WTC11 (cell line): ENCODE measurements around the gene DOCK1. TPM values are rescaled to one million over a fixed set of nuclear protein-coding genes. Genes with fewer than 3 reads are reported as not detected.

ENCODE experiments used
- ATAC-seq: fragments of 200-7000 bp; cut with Tn5 transposase; 2 replicates; pipeline ENCODE4 v1.10.0; 2021; ENCODE audit warnings: mild to moderate bottlenecking, moderate library complexity
- CTCF ChIA-PET: fragments of 300-600 bp; sonication (Branson Sonifier 250); formaldehyde crosslinking; loops from one replicate; lab custom pipeline; 2021; ENCODE audit warnings: antibody characterized with exemption; lab: Charles Lee
- POLR2A ChIA-PET: fragments of 350-600 bp; sonication (Branson Sonifier 250); formaldehyde crosslinking; loops from one replicate; lab custom pipeline; 2021; ENCODE audit warnings: antibody characterized with exemption; lab: Charles Lee
- DNase-seq: peaks from one replicate; pipeline ENCODE4 v3.0.0; 2021; ENCODE audit warnings: low spot score
- H3K27ac Mint-ChIP-seq: 2 replicates; pipeline ENCODE4 v1.8.0; 2021; ENCODE audit warnings: mixed read lengths
- H3K27me3 Mint-ChIP-seq: 2 replicates; pipeline ENCODE4 v1.8.0; 2021; ENCODE audit warnings: low read depth, mild to moderate bottlenecking, moderate library complexity, mixed read lengths
- H3K36me3 Mint-ChIP-seq: 2 replicates; pipeline ENCODE4 v1.8.0; 2021; ENCODE audit warnings: mixed read lengths
- H3K4me1 Mint-ChIP-seq: 2 replicates; pipeline ENCODE4 v1.8.0; 2022; ENCODE audit warnings: mixed read lengths
- H3K4me3 Mint-ChIP-seq: 2 replicates; pipeline ENCODE4 v1.8.0; 2021; ENCODE audit warnings: mild to moderate bottlenecking, moderate library complexity, mixed read lengths
- H3K9me3 Mint-ChIP-seq: 2 replicates; pipeline ENCODE4 v1.8.0; 2021; ENCODE audit warnings: mixed read lengths
- AFF4 ChIP-seq: sonication (generic); formaldehyde crosslinking; IDR thresholded peaks from 2 replicates; pipeline ENCODE4 v1.8.1; 2023; ENCODE audit warnings: mild to moderate bottlenecking, missing genetic modification reagents, borderline replicate concordance
- CREB1 ChIP-seq: sonication (generic); formaldehyde crosslinking; IDR thresholded peaks from 2 replicates; pipeline ENCODE4 v1.8.0; 2023; ENCODE audit warnings: mild to moderate bottlenecking, missing genetic modification reagents
- FOXJ3 ChIP-seq: sonication (generic); formaldehyde crosslinking; IDR thresholded peaks from 2 replicates; pipeline ENCODE4 v1.9.0; 2021; ENCODE audit warnings: missing genetic modification reagents, mild to moderate bottlenecking, borderline replicate concordance
- GRHL2 ChIP-seq: fragments of 250-450 bp; sonication (Bioruptor Pico); IDR thresholded peaks from 2 replicates; pipeline ENCODE4 v1.8.0; 2022; ENCODE audit warnings: mild to moderate bottlenecking, moderate library complexity; ENCODE audit not compliant: insufficient replicate concordance, severe bottlenecking
- JUN ChIP-seq: sonication (generic); formaldehyde crosslinking; IDR thresholded peaks from 2 replicates; pipeline ENCODE4 v1.8.0; 2023; ENCODE audit warnings: mild to moderate bottlenecking, missing genetic modification reagents
- KAT7 ChIP-seq: sonication (generic); formaldehyde crosslinking; IDR thresholded peaks from 2 replicates; pipeline ENCODE4 v1.8.1; 2023; ENCODE audit warnings: missing genetic modification reagents, mild to moderate bottlenecking, borderline replicate concordance
- PREB ChIP-seq: sonication (generic); formaldehyde crosslinking; IDR thresholded peaks from 2 replicates; pipeline ENCODE4 v1.8.1; 2022; ENCODE audit warnings: mild to moderate bottlenecking, missing genetic modification reagents, moderate library complexity, borderline replicate concordance
- PRRX2 ChIP-seq: fragments of 250-450 bp; sonication (Bioruptor Pico); IDR thresholded peaks from 2 replicates; pipeline ENCODE4 v1.8.0; 2021; ENCODE audit warnings: mild to moderate bottlenecking
- SP1 ChIP-seq: sonication (generic); formaldehyde crosslinking; conservative IDR thresholded peaks from 2 replicates; pipeline ENCODE4 v1.8.1; 2022; ENCODE audit warnings: missing genetic modification reagents
- TEAD1 ChIP-seq: sonication (generic); formaldehyde crosslinking; IDR thresholded peaks from 2 replicates; pipeline ENCODE4 v1.8.0; 2022; ENCODE audit warnings: mild to moderate bottlenecking, missing genetic modification reagents
- USF2 ChIP-seq: sonication (generic); formaldehyde crosslinking; IDR thresholded peaks from 2 replicates; pipeline ENCODE4 v1.8.1; 2023; ENCODE audit warnings: mild to moderate bottlenecking, missing genetic modification reagents, moderate library complexity
- ZBTB43 ChIP-seq: sonication (generic); formaldehyde crosslinking; IDR thresholded peaks from 2 replicates; pipeline ENCODE4 v1.8.1; 2023; ENCODE audit warnings: mild to moderate bottlenecking, missing genetic modification reagents
- ZNF121 ChIP-seq: sonication (generic); formaldehyde crosslinking; IDR thresholded peaks from 2 replicates; pipeline ENCODE4 v1.8.0; 2023; ENCODE audit warnings: missing genetic modification reagents
- ZNF138 ChIP-seq: sonication (generic); formaldehyde crosslinking; conservative IDR thresholded peaks from 2 replicates; pipeline ENCODE4 v1.8.1; 2022; ENCODE audit warnings: mild to moderate bottlenecking, moderate library complexity, missing genetic modification reagents
- ZNF317 ChIP-seq: sonication (generic); formaldehyde crosslinking; IDR thresholded peaks from 2 replicates; pipeline ENCODE4 v1.8.1; 2023; ENCODE audit warnings: low read depth, mild to moderate bottlenecking, moderate library complexity, missing genetic modification reagents, borderline replicate concordance
- ZNF396 ChIP-seq: fragments of 250-450 bp; sonication (Bioruptor Pico); IDR thresholded peaks from 2 replicates; pipeline ENCODE4 v1.8.0; 2021; ENCODE audit warnings: mild to moderate bottlenecking, moderate library complexity, borderline replicate concordance
- total RNA-seq: library from RNA; stranded (reverse); gene quantifications from 3 replicates; pipeline ENCODE4 v1.2.3, GENCODE V29; 2021
- TF ChIP-seq, protein P1 (sequence below): sonication (generic); formaldehyde crosslinking; IDR thresholded peaks from 2 replicates; pipeline ENCODE4 v1.8.1; 2022; ENCODE audit warnings: mild to moderate bottlenecking, moderate library complexity, missing genetic modification reagents
- TF ChIP-seq, protein P2 (sequence below): sonication (generic); formaldehyde crosslinking; IDR thresholded peaks from 2 replicates; pipeline ENCODE4 v1.8.1; 2022; ENCODE audit warnings: low read depth, missing genetic modification reagents, borderline replicate concordance
- TF ChIP-seq, protein P3 (sequence below): fragments of 250-450 bp; sonication (Bioruptor Pico); conservative IDR thresholded peaks from 2 replicates; pipeline ENCODE4 v1.9.0; 2021; ENCODE audit warnings: mild to moderate bottlenecking

The DOCK1 gene
- total RNA-seq, 1 experiment from 2014 or later: 52.1 TPM

GRCh38 chr10:127034034-127034633 lies 128.9 kb downstream of the DOCK1 start (continued):
- TF ChIP-seq AFF4 (CRISPR knock-in tag) (no peak), JUN (CRISPR knock-in tag) (no peak), FOXJ3 (CRISPR knock-in tag) (no peak)
- TF ChIP-seq, protein P1, sequence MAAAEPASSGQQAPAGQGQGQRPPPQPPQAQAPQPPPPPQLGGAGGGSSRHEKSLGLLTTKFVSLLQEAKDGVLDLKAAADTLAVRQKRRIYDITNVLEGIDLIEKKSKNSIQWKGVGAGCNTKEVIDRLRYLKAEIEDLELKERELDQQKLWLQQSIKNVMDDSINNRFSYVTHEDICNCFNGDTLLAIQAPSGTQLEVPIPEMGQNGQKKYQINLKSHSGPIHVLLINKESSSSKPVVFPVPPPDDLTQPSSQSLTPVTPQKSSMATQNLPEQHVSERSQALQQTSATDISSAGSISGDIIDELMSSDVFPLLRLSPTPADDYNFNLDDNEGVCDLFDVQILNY: no peak
- TF ChIP-seq, all 79 proteins: peak for 0

GRCh38 chr10:127034790-127035189 lies 129.6 kb downstream of the DOCK1 start:
- TF ChIP-seq SP1 (no peak), ZNF121 (CRISPR knock-in tag) (no peak), ZBTB43 (CRISPR knock-in tag) (no peak), ZNF396 (CRISPR knock-in tag) (no peak), GRHL2 (CRISPR knock-in tag) (no peak), USF2 (CRISPR knock-in tag) (no peak), ZNF317 (CRISPR knock-in tag) (no peak), KAT7 (no peak), ZNF138 (CRISPR knock-in tag) (no peak), PRRX2 (CRISPR knock-in tag) (no peak), PREB (CRISPR knock-in tag) (no peak), JUN (CRISPR knock-in tag) (no peak), TEAD1 (CRISPR knock-in tag) (no peak), CREB1 (no peak)
- TF ChIP-seq, protein P2, sequence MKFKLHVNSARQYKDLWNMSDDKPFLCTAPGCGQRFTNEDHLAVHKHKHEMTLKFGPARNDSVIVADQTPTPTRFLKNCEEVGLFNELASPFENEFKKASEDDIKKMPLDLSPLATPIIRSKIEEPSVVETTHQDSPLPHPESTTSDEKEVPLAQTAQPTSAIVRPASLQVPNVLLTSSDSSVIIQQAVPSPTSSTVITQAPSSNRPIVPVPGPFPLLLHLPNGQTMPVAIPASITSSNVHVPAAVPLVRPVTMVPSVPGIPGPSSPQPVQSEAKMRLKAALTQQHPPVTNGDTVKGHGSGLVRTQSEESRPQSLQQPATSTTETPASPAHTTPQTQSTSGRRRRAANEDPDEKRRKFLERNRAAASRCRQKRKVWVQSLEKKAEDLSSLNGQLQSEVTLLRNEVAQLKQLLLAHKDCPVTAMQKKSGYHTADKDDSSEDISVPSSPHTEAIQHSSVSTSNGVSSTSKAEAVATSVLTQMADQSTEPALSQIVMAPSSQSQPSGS: no peak
- TF ChIP-seq, protein P3, sequence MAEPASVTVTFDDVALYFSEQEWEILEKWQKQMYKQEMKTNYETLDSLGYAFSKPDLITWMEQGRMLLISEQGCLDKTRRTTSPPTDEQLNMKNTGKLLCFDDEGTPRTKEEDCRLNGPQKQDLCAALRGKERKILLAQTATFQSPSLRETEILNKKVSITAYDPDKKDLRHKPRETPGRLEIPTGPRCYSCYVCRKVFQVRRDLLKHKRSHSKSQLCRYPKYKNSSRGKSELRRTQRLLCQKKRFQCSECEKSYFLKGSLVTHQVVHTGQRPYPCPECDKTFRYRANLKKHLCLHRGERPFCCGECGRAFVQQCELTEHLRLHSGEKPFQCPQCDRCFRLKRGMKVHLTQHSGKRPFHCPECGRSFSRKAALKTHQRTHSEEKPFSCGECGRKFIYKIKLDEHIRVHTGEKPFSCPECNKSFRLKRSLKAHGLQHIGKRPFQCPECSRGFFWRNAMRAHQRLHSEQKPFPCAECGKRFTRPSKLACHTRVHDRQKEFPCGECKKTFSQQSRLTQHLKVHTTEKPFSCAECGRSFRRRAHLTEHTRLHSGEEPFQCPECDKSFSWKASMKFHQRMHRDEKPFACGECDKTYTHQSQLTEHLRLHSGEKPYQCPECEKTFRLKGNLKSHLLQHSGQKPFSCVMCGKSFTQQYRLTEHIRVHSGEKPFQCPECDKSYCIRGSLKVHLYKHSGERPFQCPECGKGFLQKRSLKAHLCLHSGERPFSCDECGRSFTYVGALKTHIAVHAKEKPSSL (CRISPR knock-in tag): no peak
- TF ChIP-seq, protein P1: no peak
- H3K27me3 Mint-ChIP-seq: no peaks in the 10 kb centered on the region
- no peaks in the 10 kb centered on the region for H3K4me1 Mint-ChIP-seq
- H3K36me3 Mint-ChIP-seq: peaks cover 70% of the 10 kb centered on the region
- no peaks in the 10 kb centered on the region for H3K9me3 Mint-ChIP-seq
- DNase-seq (no peak), ATAC-seq (no peak)
- CTCF ChIA-PET: no interaction called here
- H3K27ac Mint-ChIP-seq: no peak overlapping the region
- POLR2A ChIA-PET: no interaction called here
- no peak overlapping the region for H3K4me3 Mint-ChIP-seq
